Hepatocyte (in vitro differentiated cells): ENCODE results near the gene PMPCA. TPM values are rescaled to one million over a fixed set of nuclear protein-coding genes. Genes with fewer than 3 reads are reported as not detected.

ENCODE experiments used
- DNase-seq: peaks from one replicate; pipeline ENCODE4 v3.0.0-alpha.2; 2016; ENCODE audit warnings: low spot score
- H2AFZ ChIP-seq: fragments of 200-600 bp; sonication (generic); 2 replicates; pipeline ENCODE4 v1.6.0; 2016; ENCODE audit warnings: antibody characterized with exemption, mild to moderate bottlenecking
- H3K27ac ChIP-seq: fragments of 200-600 bp; sonication (generic); 2 replicates; pipeline ENCODE4 v1.5.1; 2016; ENCODE audit warnings: mild to moderate bottlenecking
- H3K27me3 ChIP-seq: fragments of 200-600 bp; sonication (generic); 2 replicates; pipeline ENCODE4 v1.6.1; 2016
- H3K36me3 ChIP-seq: fragments of 200-600 bp; sonication (generic); replicated peaks from 2 replicates; pipeline ENCODE4 v1.5.1; 2016; ENCODE audit warnings: low read depth; ENCODE audit not compliant: insufficient read depth
- H3K4me1 ChIP-seq: fragments of 200-600 bp; sonication (generic); 2 replicates; pipeline ENCODE4 v1.5.1; 2016; ENCODE audit warnings: mild to moderate bottlenecking, moderate library complexity; ENCODE audit not compliant: insufficient read depth
- H3K4me2 ChIP-seq: fragments of 200-600 bp; sonication (generic); 2 replicates; pipeline ENCODE4 v1.6.0; 2016
- H3K4me3 ChIP-seq: fragments of 200-600 bp; sonication (generic); 2 replicates; pipeline ENCODE4 v1.5.1; 2016; ENCODE audit warnings: mild to moderate bottlenecking
- H3K79me2 ChIP-seq: fragments of 200-600 bp; sonication (generic); 2 replicates; pipeline ENCODE4 v1.6.0; 2017; ENCODE audit warnings: mild to moderate bottlenecking
- H3K9me2 ChIP-seq: fragments of 200-600 bp; sonication (generic); replicated peaks from 2 replicates; pipeline ENCODE4 v1.6.0; 2017; ENCODE audit warnings: mild to moderate bottlenecking; ENCODE audit not compliant: insufficient read depth
- H3K9me3 ChIP-seq: fragments of 200-600 bp; sonication (generic); 2 replicates; pipeline ENCODE4 v1.5.1; 2016; ENCODE audit warnings: low read depth, mild to moderate bottlenecking
- H4K20me1 ChIP-seq: fragments of 200-600 bp; sonication (generic); 2 replicates; pipeline ENCODE4 v1.6.0; 2016; ENCODE audit warnings: mild to moderate bottlenecking; ENCODE audit not compliant: insufficient read depth, poor library complexity, severe bottlenecking
- EZH2 ChIP-seq: fragments of 200-600 bp; sonication (generic); IDR thresholded peaks from 2 replicates; pipeline ENCODE4 v1.6.1; 2016; ENCODE audit warnings: antibody characterized with exemption, mild to moderate bottlenecking, borderline replicate concordance
- EZH2phosphoT487 ChIP-seq: fragments of 200-600 bp; sonication (generic); IDR thresholded peaks from one replicate; pipeline ENCODE4 v1.6.1; 2018; ENCODE audit warnings: antibody characterized with exemption, mild to moderate bottlenecking, low read depth, moderate library complexity; ENCODE audit not compliant: unreplicated experiment, severe bottlenecking
- WGBS: methylation state at CpG from one replicate; pipeline ENCODE4 v1.1.6; 2016; ENCODE audit warnings: low lambda C conversion rate; ENCODE audit errors: missing lambda C conversion rate; 5-methylcytosine and 5-hydroxymethylcytosine counted together
- polyA plus RNA-seq: library from polyadenylated mRNA; unstranded; fragments of >200 nt; fragmentation: Nextera tagmentation; extraction: Ambion mirVana; gene quantifications from 2 replicates; pipeline ENCODE4 v1.2.1, GENCODE V29; 2016
- total RNA-seq: library from RNA; depleted of rRNA; stranded (reverse); fragments of >200 nt; gene quantifications from 2 replicates; pipeline ENCODE4 v1.2.3, GENCODE V29; 2014
- TF ChIP-seq, protein P1 (sequence below): fragments of 200-600 bp; sonication (generic); IDR thresholded peaks from 2 replicates; pipeline ENCODE4 v1.5.1; 2016; ENCODE audit warnings: antibody characterized with exemption, mild to moderate bottlenecking; ENCODE audit not compliant: poor library complexity

The PMPCA gene
- total and polyA plus RNA-seq, 2 experiments from 2014 or later, result 45.1 to 85.7 TPM

DNA sequence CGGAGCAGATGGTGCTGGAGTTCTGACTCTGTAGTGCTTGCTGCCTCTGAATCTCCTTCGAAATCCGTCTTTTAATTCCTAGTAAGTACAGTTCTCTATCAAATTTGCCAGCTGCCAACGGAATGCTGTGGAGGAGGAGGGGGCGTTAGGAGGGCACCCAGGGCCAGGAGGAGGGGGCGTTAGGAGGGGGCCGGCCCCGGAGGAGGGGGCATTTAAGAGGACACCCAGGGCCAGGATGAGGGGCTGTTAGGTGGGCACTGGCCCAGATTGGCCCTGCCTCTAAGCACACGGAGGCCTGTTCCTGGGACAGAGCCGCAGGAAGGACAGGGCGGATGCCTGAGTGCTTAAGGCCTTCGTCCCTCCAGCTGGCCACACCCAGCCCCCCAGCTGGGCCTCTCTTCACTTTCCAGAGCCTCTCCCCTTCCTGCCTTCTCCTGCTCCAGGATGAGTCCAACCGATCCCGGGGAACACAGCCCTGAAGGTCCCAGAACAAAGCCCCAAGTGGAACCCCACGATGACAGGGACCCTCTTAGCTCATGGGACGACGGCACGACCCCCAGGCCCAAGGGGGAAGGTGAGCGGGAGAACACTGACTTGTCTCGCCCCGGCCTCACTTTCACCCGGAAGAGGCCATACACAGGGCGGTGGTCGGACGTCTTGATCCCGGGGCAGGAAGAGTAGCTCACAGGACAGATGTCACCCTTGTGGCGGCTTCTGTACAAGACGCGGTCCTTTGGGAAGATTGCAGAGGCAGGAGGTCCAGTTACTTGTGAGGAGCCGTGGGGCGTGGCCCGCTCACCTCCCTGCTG is 19.4 kb downstream of the PMPCA start:
- Histone ChIP-seq H3K79me2 (peaks cover 1% of the 10 kb centered on the region), H3K4me3 (no peak overlapping the region), H3K9me2 (no peaks in the 10 kb centered on the region), H3K4me2 (no peak overlapping the region), H3K4me1 (no peaks in the 10 kb centered on the region), H4K20me1 (no peaks in the 10 kb centered on the region), H3K9me3 (no peaks in the 10 kb centered on the region), H3K27ac (no peak overlapping the region), H2AFZ (no peak overlapping the region), H3K27me3 (no peaks in the 10 kb centered on the region), H3K36me3 (no peaks in the 10 kb centered on the region)
- no peak for DNase-seq
- TF ChIP-seq, protein P1, sequence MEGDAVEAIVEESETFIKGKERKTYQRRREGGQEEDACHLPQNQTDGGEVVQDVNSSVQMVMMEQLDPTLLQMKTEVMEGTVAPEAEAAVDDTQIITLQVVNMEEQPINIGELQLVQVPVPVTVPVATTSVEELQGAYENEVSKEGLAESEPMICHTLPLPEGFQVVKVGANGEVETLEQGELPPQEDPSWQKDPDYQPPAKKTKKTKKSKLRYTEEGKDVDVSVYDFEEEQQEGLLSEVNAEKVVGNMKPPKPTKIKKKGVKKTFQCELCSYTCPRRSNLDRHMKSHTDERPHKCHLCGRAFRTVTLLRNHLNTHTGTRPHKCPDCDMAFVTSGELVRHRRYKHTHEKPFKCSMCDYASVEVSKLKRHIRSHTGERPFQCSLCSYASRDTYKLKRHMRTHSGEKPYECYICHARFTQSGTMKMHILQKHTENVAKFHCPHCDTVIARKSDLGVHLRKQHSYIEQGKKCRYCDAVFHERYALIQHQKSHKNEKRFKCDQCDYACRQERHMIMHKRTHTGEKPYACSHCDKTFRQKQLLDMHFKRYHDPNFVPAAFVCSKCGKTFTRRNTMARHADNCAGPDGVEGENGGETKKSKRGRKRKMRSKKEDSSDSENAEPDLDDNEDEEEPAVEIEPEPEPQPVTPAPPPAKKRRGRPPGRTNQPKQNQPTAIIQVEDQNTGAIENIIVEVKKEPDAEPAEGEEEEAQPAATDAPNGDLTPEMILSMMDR, result no peak
- TF ChIP-seq EZH2phosphoT487 (no peak), EZH2 (no peak)
- WGBS, result 94% methylated on average over 26 of the region's 32 CpGs

DNA sequence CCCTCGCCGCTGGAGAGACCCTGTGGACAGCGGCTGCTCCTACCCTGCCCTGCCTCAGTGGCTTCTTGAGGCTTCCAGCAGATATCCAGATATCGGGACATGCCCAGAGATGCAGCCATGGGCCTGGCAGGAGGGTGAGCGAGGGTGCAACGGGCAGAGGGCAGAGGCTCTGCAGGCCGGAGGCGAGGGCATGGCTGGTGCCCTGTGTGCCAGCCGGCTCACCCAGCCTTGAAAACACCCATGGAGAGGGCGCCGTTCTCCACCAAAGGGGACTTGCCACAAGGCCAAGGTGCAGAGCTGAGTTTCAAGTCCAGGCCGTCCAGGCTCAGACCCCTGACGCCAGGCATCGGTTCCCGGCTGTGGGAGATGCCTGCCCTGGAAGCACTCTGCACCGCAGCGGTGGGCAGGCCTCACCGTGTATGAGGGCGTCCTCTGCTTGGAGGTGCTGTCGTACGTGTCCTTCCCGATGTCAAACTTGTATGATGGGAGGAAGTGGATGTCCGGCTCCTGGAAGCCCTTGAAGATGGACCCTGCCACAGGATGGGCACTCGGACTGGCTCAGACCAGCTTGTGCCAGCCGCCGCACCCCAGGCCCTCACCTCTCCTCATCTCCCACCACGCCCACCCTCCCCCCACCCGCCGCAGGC is 20.3 kb downstream of the PMPCA start:
- Histone ChIP-seq H3K9me3 (no peaks in the 10 kb centered on the region), H3K9me2 (no peaks in the 10 kb centered on the region), H3K36me3 (no peaks in the 10 kb centered on the region), H3K4me3 (no peak overlapping the region), H3K27me3 (no peaks in the 10 kb centered on the region), H2AFZ (no peak overlapping the region), H3K27ac (no peak overlapping the region), H3K4me1 (no peaks in the 10 kb centered on the region), H3K79me2 (peaks cover 9% of the 10 kb centered on the region), H3K4me2 (no peak overlapping the region), H4K20me1 (no peaks in the 10 kb centered on the region)
- 98% methylated on average over 23 of the region's 29 CpGs for WGBS
- TF ChIP-seq, protein P1, result no peak
- TF ChIP-seq EZH2phosphoT487, result no peak
- no peak for DNase-seq

DNA sequence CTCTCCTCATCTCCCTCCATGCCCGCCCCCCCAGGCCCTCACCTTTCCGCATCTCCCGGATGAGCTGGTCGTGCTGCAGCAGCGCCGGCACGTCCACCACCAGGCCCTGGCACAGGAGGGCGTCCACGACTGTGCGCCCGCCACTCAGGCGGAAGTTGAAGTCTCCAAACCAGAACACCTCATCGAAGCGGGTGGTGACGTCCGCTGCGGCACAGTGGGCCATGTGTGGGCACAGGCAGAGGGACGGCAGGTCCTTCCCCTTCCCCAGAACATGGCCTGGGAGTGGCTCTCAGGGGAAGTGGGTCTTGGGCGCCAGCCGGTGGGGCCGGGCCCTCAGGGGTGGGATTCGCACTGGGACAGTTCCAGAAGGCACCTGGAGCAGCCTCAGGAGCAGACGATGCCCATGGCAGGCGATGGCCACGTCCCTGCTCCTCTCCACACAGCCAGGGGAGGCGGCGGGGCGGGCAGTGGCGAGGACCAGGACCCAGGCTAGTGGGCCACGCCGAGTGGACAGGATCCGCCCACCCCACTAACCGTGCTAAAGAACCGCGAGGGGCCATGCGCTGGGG is 21.4 kb downstream of the PMPCA start:
- no peaks in the 10 kb centered on the region for H3K9me3 ChIP-seq
- H3K4me1 ChIP-seq, result no peaks in the 10 kb centered on the region
- H3K27me3 ChIP-seq, result no peaks in the 10 kb centered on the region
- no peaks in the 10 kb centered on the region for H3K36me3 ChIP-seq
- H3K27ac ChIP-seq, result no peak overlapping the region
- over 99% methylated on average over 33 of the region's 36 CpGs for WGBS
- no peak for DNase-seq
- no peak overlapping the region for H2AFZ ChIP-seq
- H3K79me2 ChIP-seq, result peaks cover 21% of the 10 kb centered on the region
- no peaks in the 10 kb centered on the region for H3K9me2 ChIP-seq
- H3K4me3 ChIP-seq, result no peak overlapping the region
- TF ChIP-seq, protein P1, result no peak
- no peak for TF ChIP-seq EZH2phosphoT487
- TF ChIP-seq EZH2, result no peak
- H4K20me1 ChIP-seq, result peaks cover 10% of the 10 kb centered on the region
- no peak overlapping the region for H3K4me2 ChIP-seq
